HG02571 (cell line): ENCODE data around the gene TTI1.
"Not testable (repeated sequence)": the region's sequence is repeated elsewhere in the genome, so short reads cannot be mapped to it uniquely, and the experiment has no call there.

Source experiments
- ATAC-seq: cut with Tn5 transposase; IDR thresholded peaks from one replicate; pipeline ENCODE4 v1.9.1; 2021; ENCODE audit warnings: mild to moderate bottlenecking, moderate library complexity; ENCODE audit not compliant: unreplicated experiment

TTI1 gene

DNA sequence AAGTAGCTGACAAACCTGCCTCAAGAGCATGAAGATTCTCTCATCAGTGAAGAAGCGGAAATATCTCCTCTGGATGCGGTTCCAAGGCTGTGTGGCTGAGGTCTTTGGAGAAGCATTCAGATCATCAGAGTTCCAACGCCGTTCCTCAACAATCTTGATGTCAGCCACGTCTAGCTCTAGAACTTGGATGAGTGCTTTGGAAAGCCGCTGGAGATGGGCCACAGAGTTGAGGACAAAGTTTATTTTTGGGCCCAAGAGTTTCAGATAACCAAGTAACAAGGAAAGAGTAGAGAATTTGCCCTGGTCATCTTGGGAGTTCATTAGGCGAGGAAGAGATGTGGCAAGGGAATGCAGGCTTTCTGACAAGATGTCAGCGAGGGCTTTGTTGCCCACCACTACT is 20.9 kb downstream of the TTI1 start:
- no peak for ATAC-seq

DNA sequence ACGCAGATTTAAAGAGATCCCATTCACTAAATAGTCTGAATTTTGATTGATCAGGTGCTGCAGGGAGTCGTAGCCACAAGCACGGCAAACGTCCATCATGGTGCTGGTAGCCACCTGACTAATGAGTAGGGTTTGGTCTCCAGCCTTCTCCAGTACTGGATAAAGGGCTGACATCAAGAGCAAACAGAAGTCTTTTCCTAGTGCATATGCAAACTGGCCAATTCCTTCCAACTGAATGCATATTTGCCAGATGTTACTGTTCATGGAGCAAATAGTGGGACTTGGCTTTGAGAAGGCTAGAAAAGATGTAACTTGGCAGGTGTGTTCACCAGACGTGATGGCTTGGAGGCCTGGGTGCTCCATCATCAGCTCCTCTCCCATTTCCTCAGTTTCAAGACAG is 21.6 kb downstream of the TTI1 start:
- ATAC-seq: no peak

GRCh38 chr20:38009416-38009815 is 23.8 kb downstream of the TTI1 start:
- not testable (repeated sequence) for ATAC-seq

- no peak for ATAC-seq
Measured at GRCh38 chr20:38008233-38008944, 24.9 kb downstream of the TTI1 start.

DNA sequence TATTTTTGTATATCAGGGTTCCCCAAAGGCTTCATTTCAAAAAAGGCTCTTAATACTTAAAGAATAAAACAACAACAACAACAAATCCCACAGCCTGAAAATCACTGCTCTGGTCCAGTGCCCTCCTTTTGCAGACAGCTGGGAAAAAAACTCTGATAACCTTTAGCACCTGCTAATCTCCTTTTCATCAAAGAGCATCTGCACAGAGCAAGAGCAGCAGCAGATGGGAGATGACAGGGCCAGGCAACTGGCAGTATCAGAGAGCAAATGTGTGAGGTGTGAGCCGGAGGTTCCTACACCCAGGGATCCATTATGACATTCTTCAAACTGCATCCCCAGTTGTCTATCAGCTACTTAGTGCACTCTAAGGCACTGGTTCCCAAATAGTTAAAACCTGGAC is 25.7 kb downstream of the TTI1 start:
- no peak for ATAC-seq

DNA sequence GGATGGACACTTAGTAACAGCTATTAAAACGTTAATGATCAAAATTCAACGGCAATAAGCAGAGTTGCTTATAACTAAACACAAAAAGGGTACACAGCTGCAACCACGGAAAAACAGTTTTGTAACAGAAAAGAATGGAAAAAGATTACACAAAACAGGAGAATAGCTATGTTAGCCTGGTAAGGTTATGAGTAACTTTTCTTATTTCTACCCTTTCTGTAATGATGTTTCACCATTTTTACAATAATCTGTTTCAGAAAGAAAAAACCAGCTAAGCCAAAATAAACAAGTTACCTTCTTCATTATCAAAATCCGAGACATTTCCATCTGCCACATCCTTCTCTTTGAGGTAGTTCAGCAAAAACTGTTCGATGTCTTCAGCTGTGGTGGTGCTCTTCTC is 27.4 kb downstream of the TTI1 start:
- ATAC-seq: no peak

DNA sequence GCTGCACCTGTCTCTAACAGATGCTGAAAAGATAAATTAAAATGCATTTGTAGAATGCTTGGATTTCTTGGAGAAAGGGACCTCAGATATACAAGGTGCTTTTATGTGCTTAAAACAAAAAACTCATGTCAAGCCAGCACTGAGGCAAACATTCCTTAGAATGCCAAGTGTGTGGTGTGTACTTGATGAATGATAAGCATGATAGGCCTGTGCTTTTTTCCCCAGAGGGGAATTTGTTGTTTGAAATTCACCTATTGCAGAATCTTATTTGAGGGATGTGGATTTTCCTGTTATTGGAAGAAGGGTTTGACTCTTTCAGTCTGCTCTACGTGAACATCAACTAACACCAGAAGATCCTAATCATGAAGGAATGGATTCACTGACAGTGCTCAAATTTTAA is 28.8 kb downstream of the TTI1 start:
- ATAC-seq: no peak

- no peak for ATAC-seq
Measured at GRCh38 chr20:38002422-38002821, 30.8 kb downstream of the TTI1 start.

DNA sequence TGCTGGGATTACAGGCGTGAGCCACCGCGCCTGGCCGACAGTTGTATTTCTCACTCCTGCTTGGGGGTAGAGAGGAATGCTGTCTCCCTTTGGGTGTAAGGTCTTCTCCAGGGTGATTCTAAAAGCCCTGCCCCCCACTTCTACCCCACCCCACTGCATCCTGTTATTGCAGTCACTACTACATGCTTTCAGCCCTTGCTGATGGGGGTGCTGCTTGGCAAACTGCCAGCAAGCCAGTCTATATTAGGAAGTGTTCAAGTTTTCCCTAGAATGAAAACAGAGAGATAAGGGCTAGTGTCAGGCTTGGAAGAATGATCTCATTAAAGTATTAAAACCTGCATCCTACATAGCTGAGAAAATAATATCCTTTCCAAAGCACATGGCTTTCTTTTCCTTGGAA is 31.3 kb downstream of the TTI1 start:
- ATAC-seq: no peak

DNA sequence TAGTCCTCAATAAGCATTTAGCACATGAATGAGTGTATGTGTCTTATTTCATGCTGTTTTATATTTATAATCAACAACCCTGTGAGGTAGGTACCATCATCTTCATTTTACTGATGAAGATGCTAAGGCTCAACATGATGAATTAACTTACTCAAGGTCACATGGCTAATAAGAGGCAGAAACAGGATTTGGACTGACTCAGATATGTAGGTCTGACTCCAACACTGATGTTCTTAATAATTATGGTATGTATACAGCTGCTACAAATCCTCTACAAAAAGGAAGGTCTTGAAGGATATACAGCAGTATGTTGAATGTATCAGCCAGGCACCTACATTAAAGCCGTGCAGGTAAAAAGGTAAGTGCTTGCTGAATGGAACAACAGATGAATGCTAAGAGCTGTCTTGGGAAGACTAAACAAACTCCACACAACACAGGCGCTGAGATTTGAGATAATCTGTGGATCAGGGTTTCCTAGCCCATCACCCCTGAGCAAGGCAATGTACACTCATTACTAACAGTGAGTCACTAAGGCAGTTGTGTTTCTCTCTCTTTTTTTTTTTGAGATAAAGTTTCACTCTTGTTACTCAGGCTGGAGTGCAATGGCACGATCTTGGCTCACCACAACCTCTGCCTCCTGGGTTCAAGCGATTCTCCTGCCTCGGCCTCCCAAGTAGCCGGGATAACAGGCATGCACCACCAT is 31.9 kb downstream of the TTI1 start:
- no peak for ATAC-seq

DNA sequence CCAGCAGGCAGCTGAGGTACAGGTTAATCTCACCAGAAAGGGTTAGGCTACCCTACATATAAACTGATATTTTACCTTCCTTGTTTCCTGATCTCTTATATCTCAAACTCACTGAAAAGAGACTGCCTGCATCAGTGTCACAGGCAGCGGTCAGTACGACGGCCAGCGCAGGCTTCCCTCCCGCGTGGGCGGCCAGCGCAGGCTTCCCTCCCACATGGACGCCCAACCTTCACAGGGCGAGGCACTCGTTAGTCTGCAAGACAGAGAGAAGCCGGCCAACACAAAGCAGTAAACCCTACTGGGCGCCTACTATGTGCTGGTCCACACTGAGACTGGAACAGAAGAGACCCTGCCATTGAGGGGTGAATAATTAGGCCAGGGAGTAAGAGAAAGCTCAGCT is 33.0 kb downstream of the TTI1 start:
- ATAC-seq: no peak

DNA sequence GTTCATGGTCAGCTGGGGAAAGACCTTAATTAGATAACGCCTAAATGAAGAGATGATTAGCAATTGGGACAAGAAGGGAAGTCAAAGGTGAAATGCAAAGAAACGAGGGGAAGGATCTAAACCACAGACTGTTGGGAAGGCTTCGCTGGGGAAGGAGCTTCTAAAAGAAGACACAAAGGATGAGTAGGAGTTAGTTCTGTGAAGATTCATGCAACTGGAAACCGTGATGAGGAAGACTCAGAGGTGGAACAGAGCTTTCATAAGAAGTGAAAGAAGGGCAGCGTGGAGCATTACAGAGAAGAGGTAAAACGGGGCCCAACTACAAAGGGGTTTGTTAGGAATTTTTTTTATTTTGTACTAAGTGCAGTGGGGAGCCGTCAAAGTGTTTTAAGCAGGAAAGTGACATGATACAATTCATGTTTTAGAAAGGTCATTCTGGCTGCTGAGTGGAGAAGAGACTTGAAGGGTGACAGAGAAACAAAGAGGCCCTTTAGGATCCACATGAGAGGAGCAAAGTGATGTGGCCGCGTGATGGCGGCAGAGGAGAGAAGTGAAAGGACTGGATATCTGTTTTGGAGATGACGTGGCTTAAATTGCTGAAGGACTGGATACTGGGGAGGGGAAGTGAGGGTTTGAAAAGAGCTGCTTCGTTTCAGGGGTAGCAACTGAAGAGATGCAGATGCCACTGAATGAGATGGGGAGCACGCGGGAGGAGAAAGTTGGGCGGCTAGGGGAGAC is 33.6 kb downstream of the TTI1 start:
- no peak for ATAC-seq

GRCh38 chr20:37997516-37997915 is 35.7 kb downstream of the TTI1 start:
- ATAC-seq: no peak

- ATAC-seq: no peak
Measured at GRCh38 chr20:37995856-37996605, 37.2 kb downstream of the TTI1 start.

GRCh38 chr20:37994512-37994911 is 38.7 kb downstream of the TTI1 start:
- no peak for ATAC-seq

DNA sequence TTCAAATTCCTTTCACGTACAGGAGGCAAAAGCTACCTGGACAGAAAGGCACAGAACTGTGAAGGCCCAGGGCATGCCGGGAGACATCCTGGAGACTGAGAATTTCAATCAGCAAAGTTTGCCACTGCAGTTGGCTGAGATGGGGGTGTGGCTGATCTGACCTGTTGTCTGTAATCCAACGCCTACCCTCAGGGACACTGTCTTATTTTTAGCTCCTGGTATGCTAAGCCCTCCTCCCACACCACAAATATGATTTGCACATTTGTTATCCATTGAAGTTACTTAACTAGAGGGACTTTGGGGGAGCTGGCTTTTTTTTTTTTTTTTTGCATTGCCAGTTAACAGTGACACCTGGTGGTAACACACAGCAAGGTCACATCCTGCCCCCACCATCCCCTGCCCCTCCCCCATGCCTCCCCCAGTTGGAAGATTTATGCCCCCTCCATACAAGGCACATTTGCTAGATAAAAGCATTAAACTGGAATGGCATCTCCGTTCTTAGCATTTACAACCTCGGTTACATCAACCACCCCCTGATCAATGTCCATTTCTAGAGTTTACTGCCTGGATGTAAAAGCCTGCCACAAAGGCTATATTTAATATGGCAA is 40.4 kb downstream of the TTI1 start:
- no peak for ATAC-seq

DNA sequence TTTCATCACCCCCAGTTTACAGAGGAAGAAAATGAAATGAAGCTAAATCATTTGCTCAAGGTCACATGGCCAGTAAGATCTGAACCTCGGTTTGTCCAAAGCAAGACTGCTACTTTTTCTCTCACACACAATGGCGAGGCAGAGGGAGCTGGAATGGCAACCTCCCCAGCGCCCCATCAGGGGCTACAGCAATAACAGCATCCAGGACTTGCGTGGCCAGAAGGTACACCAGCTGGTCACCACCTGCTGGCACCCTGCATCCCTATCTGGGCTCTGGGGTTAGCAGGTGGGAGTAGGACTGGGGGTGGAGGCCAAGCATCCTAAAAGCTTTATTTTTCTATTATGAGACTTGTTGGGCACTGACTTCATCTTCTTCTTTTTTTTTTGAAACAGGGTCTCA is 41.3 kb downstream of the TTI1 start:
- no peak for ATAC-seq

DNA sequence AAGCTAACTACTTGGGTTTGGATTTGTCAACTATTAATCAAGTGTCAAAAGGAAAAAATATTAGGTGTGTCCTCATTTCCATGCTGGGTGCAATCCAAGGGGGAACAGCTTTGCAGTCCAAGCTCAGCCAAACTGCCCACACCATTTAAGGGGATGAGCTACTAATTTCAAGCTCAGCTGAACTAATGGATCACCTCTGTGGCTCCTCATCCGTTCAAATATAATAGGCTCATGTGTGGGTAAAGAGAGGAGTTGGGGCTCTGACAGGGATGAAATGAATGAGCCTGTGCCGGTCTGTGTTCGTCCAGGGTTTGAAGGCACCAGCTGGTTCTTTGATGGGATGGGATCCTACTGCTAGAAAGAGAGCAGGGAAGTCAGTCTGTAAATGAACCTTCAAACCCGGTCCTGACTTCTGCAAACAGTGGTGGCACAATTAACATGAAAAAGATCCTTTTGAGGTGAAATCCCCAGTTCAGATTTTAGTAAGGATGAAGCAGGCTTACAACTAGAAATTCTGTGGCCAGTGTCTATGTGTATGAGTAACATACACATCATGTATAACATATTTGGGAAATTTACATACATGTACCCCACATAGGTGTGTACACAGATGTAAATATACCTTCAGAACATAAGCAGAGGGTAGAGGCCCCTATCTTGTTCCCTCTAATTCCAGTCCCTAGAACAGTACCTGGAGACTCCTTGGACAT is 41.9 kb downstream of the TTI1 start:
- ATAC-seq: no peak

GRCh38 chr20:37990571-37991151 is 42.6 kb downstream of the TTI1 start:
- ATAC-seq: peak; percentile 83
